ENCODE results near the gene EPHA6. TPM values are rescaled to one million over a fixed set of nuclear protein-coding genes. Genes with fewer than 3 reads are reported as not detected.

Gene EPHA6
- total RNA-seq, 4 donors from 2014 or later: 0.60 to 3.8 (median 3.0) TPM

GRCh38 chr3:97706226-97706625 lies 891.8 kb downstream of the EPHA6 start:
- DNase-seq: no peak
- Histone ChIP-seq H3K4me1 (no peaks in the 10 kb centered on the region), H3K9me3 (no peaks in the 10 kb centered on the region), H3K4me3 (no peak overlapping the region), H3K36me3 (no peaks in the 10 kb centered on the region), H3K27me3 (no peaks in the 10 kb centered on the region), H3K27ac (no peak overlapping the region)
- 60 to 84% methylated on average over 1 to 4 of the region's 4 CpGs for WGBS, 2 donors (ENCODE audit: low coverage in 1 of 2)
- in situ Hi-C loops (cut with MboI; ENCODE audit: low pct_ligation_motif_present in 1 of 4, low pct_unique_long_range_greater_than_20kb in 1 of 4, low sequenced_read_pairs in 3 of 4): loop anchor here in 2 of 4 donors (25.0 kb wide), 1 partner anchor 844 kb away; no protein-coding TSS in a partner anchor
- intact Hi-C loops (cut with DNase I; ENCODE audit: low total_unique reads): no loop called here
- no peak for TF ChIP-seq POLR2AphosphoS5 (IDR thresholded peaks at IDR 0.05)
- no peak for TF ChIP-seq CTCF (IDR thresholded peaks at IDR 0.05)
- no peak for TF ChIP-seq POLR2A (IDR thresholded peaks at IDR 0.05)
- no peak for TF ChIP-seq EP300 (IDR thresholded peaks at IDR 0.05; ENCODE audit: low read depth)

GRCh38 chr3:97711654-97712053 lies 897.3 kb downstream of the EPHA6 start:
- in situ Hi-C loops (cut with MboI; ENCODE audit: low pct_ligation_motif_present in 1 of 4, low pct_unique_long_range_greater_than_20kb in 1 of 4, low sequenced_read_pairs in 3 of 4) (loop anchor here in 2 of 4 donors (25.0 kb wide), 1 partner anchor 849 kb away; no protein-coding TSS in a partner anchor), intact Hi-C loops (cut with DNase I; ENCODE audit: low total_unique reads) (no loop called here)
- no peak overlapping the region for H3K27ac ChIP-seq
- no peak for DNase-seq
- H3K36me3 ChIP-seq: no peaks in the 10 kb centered on the region
- TF ChIP-seq CTCF (IDR thresholded peaks at IDR 0.05) (no peak), EP300 (IDR thresholded peaks at IDR 0.05; ENCODE audit: low read depth) (no peak), POLR2A (IDR thresholded peaks at IDR 0.05) (no peak), POLR2AphosphoS5 (IDR thresholded peaks at IDR 0.05) (no peak)
- no peak overlapping the region for H3K4me3 ChIP-seq
- no peaks in the 10 kb centered on the region for H3K9me3 ChIP-seq
- H3K4me1 ChIP-seq: no peaks in the 10 kb centered on the region
- H3K27me3 ChIP-seq: no peaks in the 10 kb centered on the region

GRCh38 chr3:97712919-97713318 lies 898.5 kb downstream of the EPHA6 start:
- TF ChIP-seq EP300 (IDR thresholded peaks at IDR 0.05; ENCODE audit: low read depth): no peak
- Histone ChIP-seq H3K36me3 (no peaks in the 10 kb centered on the region), H3K27ac (no peak overlapping the region), H3K4me3 (no peak overlapping the region), H3K4me1 (no peaks in the 10 kb centered on the region), H3K9me3 (no peaks in the 10 kb centered on the region), H3K27me3 (no peaks in the 10 kb centered on the region)
- 41 to 74% methylated on average over 3 of the region's 3 CpGs for WGBS, 2 donors (ENCODE audit: low coverage in 1 of 2)
- in situ Hi-C loops (cut with MboI; ENCODE audit: low pct_ligation_motif_present in 1 of 4, low pct_unique_long_range_greater_than_20kb in 1 of 4, low sequenced_read_pairs in 3 of 4): loop anchor here in 2 of 4 donors (25.0 kb wide), 1 partner anchor 851 kb away; no protein-coding TSS in a partner anchor
- intact Hi-C loops (cut with DNase I; ENCODE audit: low total_unique reads): no loop called here
- no peak for DNase-seq

GRCh38 chr3:97713634-97714033 lies 899.2 kb downstream of the EPHA6 start:
- H3K36me3 ChIP-seq: no peaks in the 10 kb centered on the region
- no peaks in the 10 kb centered on the region for H3K9me3 ChIP-seq
- no peak for DNase-seq
- no peaks in the 10 kb centered on the region for H3K27me3 ChIP-seq
- in situ Hi-C loops (cut with MboI; ENCODE audit: low pct_ligation_motif_present in 1 of 4, low pct_unique_long_range_greater_than_20kb in 1 of 4, low sequenced_read_pairs in 3 of 4): loop anchor here in 2 of 4 donors (25.0 kb wide), 1 partner anchor 851 kb away; no protein-coding TSS in a partner anchor
- TF ChIP-seq EP300 (IDR thresholded peaks at IDR 0.05; ENCODE audit: low read depth): no peak
- no peak for TF ChIP-seq POLR2AphosphoS5 (IDR thresholded peaks at IDR 0.05)
- no peak for TF ChIP-seq CTCF (IDR thresholded peaks at IDR 0.05)
- no peak for TF ChIP-seq POLR2A (IDR thresholded peaks at IDR 0.05)
- 80 to 93% methylated on average over 1 of the region's 1 CpG for WGBS, 2 donors (ENCODE audit: low coverage in 1 of 2)
- intact Hi-C loops (cut with DNase I; ENCODE audit: low total_unique reads): no loop called here
- H3K4me1 ChIP-seq: no peaks in the 10 kb centered on the region
- H3K27ac ChIP-seq: no peak overlapping the region
- no peak overlapping the region for H3K4me3 ChIP-seq

All from transverse colon (tissue), 4 donors.